ENCODE measurements around the gene LDLRAD3.

Gene LDLRAD3

GRCh38 chr11:36094164-36094563 is 150.3 kb downstream of the LDLRAD3 start:
- TF ChIP-seq FOXM1 (IDR thresholded peaks at IDR 0.05; ENCODE audit: borderline replicate concordance, low read depth) (no peak), NFIC (IDR thresholded peaks at IDR 0.05) (no peak), REST (IDR thresholded peaks at IDR 0.05; ENCODE audit: low read depth) (no peak), CEBPB (IDR thresholded peaks at IDR 0.05) (no peak), YY1 (IDR thresholded peaks at IDR 0.05; ENCODE audit: low read depth) (no peak), RAD21 (IDR thresholded peaks at IDR 0.05; ENCODE audit: low read depth) (no peak), ZBTB7A (IDR thresholded peaks at IDR 0.05; ENCODE audit: low read depth) (no peak), CREB1 (IDR thresholded peaks at IDR 0.05; ENCODE audit: low read depth) (no peak), TEAD4 (IDR thresholded peaks at IDR 0.05) (no peak), USF1 (IDR thresholded peaks at IDR 0.05) (no peak), EGR1 (IDR thresholded peaks at IDR 0.05) (no peak), MAX (IDR thresholded peaks at IDR 0.05) (no peak), EP300 (IDR thresholded peaks at IDR 0.05; ENCODE audit: borderline replicate concordance) (no peak)

GRCh38 chr11:36095716-36096115 is 151.9 kb downstream of the LDLRAD3 start:
- TF ChIP-seq TAF1 (IDR thresholded peaks at IDR 0.05; ENCODE audit: low read depth): no peak

GRCh38 chr11:36097219-36097650 is 153.4 kb downstream of the LDLRAD3 start:
- TF ChIP-seq EP300 (IDR thresholded peaks at IDR 0.05; ENCODE audit: borderline replicate concordance) (no peak), TCF12 (IDR thresholded peaks at IDR 0.05; ENCODE audit: low read depth) (no peak), EGR1 (IDR thresholded peaks at IDR 0.05) (no peak), NFIC (IDR thresholded peaks at IDR 0.05) (no peak), TEAD4 (IDR thresholded peaks at IDR 0.05) (no peak), TAF1 (IDR thresholded peaks at IDR 0.05; ENCODE audit: low read depth) (no peak), RAD21 (IDR thresholded peaks at IDR 0.05; ENCODE audit: low read depth) (no peak), REST (IDR thresholded peaks at IDR 0.05; ENCODE audit: low read depth) (no peak), FOXM1 (IDR thresholded peaks at IDR 0.05; ENCODE audit: borderline replicate concordance, low read depth) (no peak), CREB1 (IDR thresholded peaks at IDR 0.05; ENCODE audit: low read depth) (no peak), MAX (IDR thresholded peaks at IDR 0.05) (no peak), YY1 (IDR thresholded peaks at IDR 0.05; ENCODE audit: low read depth) (no peak), ZBTB7A (IDR thresholded peaks at IDR 0.05; ENCODE audit: low read depth) (no peak), CEBPB (IDR thresholded peaks at IDR 0.05) (no peak), USF1 (IDR thresholded peaks at IDR 0.05) (no peak)

- TF ChIP-seq EGR1 (IDR thresholded peaks at IDR 0.05): no peak
- TF ChIP-seq TEAD4 (IDR thresholded peaks at IDR 0.05): no peak
- TF ChIP-seq MAX (IDR thresholded peaks at IDR 0.05): no peak
- TF ChIP-seq FOXM1 (IDR thresholded peaks at IDR 0.05; ENCODE audit: borderline replicate concordance, low read depth): no peak
- no peak for TF ChIP-seq TAF1 (IDR thresholded peaks at IDR 0.05; ENCODE audit: low read depth)
- no peak for TF ChIP-seq ZBTB7A (IDR thresholded peaks at IDR 0.05; ENCODE audit: low read depth)
- no peak for TF ChIP-seq NFIC (IDR thresholded peaks at IDR 0.05)
- TF ChIP-seq CREB1 (IDR thresholded peaks at IDR 0.05; ENCODE audit: low read depth): no peak
- no peak for TF ChIP-seq EP300 (IDR thresholded peaks at IDR 0.05; ENCODE audit: borderline replicate concordance)
- TF ChIP-seq RAD21 (IDR thresholded peaks at IDR 0.05; ENCODE audit: low read depth): no peak
- TF ChIP-seq CEBPB (IDR thresholded peaks at IDR 0.05): no peak
Observed at GRCh38 chr11:36098087-36098486, 154.2 kb downstream of the LDLRAD3 start.

- TF ChIP-seq TAF1 (IDR thresholded peaks at IDR 0.05; ENCODE audit: low read depth) (no peak), NFIC (IDR thresholded peaks at IDR 0.05) (no peak), EGR1 (IDR thresholded peaks at IDR 0.05) (no peak), FOXM1 (IDR thresholded peaks at IDR 0.05; ENCODE audit: borderline replicate concordance, low read depth) (no peak), RAD21 (IDR thresholded peaks at IDR 0.05; ENCODE audit: low read depth) (no peak), USF1 (IDR thresholded peaks at IDR 0.05) (no peak), CREB1 (IDR thresholded peaks at IDR 0.05; ENCODE audit: low read depth) (no peak), EP300 (IDR thresholded peaks at IDR 0.05; ENCODE audit: borderline replicate concordance) (no peak), YY1 (IDR thresholded peaks at IDR 0.05; ENCODE audit: low read depth) (no peak), TEAD4 (IDR thresholded peaks at IDR 0.05) (no peak), TCF12 (IDR thresholded peaks at IDR 0.05; ENCODE audit: low read depth) (no peak), MAX (IDR thresholded peaks at IDR 0.05) (no peak), ZBTB7A (IDR thresholded peaks at IDR 0.05; ENCODE audit: low read depth) (no peak), CEBPB (IDR thresholded peaks at IDR 0.05) (no peak), REST (IDR thresholded peaks at IDR 0.05; ENCODE audit: low read depth) (no peak)
Observed at GRCh38 chr11:36098853-36099375, 155.1 kb downstream of the LDLRAD3 start.
